Medulla oblongata (tissue), 1 donor: ENCODE results near the gene SFXN2.
A peak's percentile ranks its signal among the peaks of the same experiment; 100 is the strongest.
"Not testable (repeated sequence)": the region's sequence is repeated elsewhere in the genome, so short reads cannot be mapped to it uniquely, and the experiment has no call there.

Experiments
- DNase-seq: peaks from one replicate; pipeline ENCODE4 v3.0.0-alpha.2; 2015; ENCODE audit errors: extremely low spot score

The SFXN2 gene

GRCh38 chr10:102681696-102682095 lies 32.7 kb upstream of the SFXN2 start:
- DNase-seq, result no peak

GRCh38 chr10:102682416-102682815 lies 32.0 kb upstream of the SFXN2 start:
- no peak for DNase-seq

- DNase-seq, result no peak
Measured at GRCh38 chr10:102682981-102683380, 31.5 kb upstream of the SFXN2 start.

GRCh38 chr10:102683736-102684135 lies 30.7 kb upstream of the SFXN2 start:
- no peak for DNase-seq

GRCh38 chr10:102691285-102692066 lies 23.0 kb upstream of the SFXN2 start:
- no peak for DNase-seq

- not testable (repeated sequence) for DNase-seq
Measured at GRCh38 chr10:102695401-102695800, 19.0 kb upstream of the SFXN2 start.

GRCh38 chr10:102696736-102697135 lies 17.7 kb upstream of the SFXN2 start:
- no peak for DNase-seq

- no peak for DNase-seq
Measured at GRCh38 chr10:102698894-102699293, 15.5 kb upstream of the SFXN2 start.

GRCh38 chr10:102701272-102701671 lies 13.2 kb upstream of the SFXN2 start:
- no peak for DNase-seq

GRCh38 chr10:102701796-102702195 lies 12.6 kb upstream of the SFXN2 start:
- no peak for DNase-seq

- no peak for DNase-seq
Measured at GRCh38 chr10:102702742-102703141, 11.7 kb upstream of the SFXN2 start.

GRCh38 chr10:102704915-102705314 lies 9.5 kb upstream of the SFXN2 start:
- no peak for DNase-seq

GRCh38 chr10:102705531-102705930 lies 8.9 kb upstream of the SFXN2 start:
- no peak for DNase-seq

- no peak for DNase-seq
Measured at GRCh38 chr10:102710609-102711008, 3.8 kb upstream of the SFXN2 start.

- no peak for DNase-seq
Measured at GRCh38 chr10:102712089-102712488, 2.3 kb upstream of the SFXN2 start.

- DNase-seq, result no peak
Measured at GRCh38 chr10:102712843-102713538, 1.4 kb upstream of the SFXN2 start.

GRCh38 chr10:102713539-102713813 lies 960 bp upstream of the SFXN2 start:
- DNase-seq, result peak; percentile 40

GRCh38 chr10:102713814-102714620 lies 419 bp upstream of the SFXN2 start, which contains the start of gene ARL3:
Gene ARL3 (minus strand): TSS chr10:102714397. CDS start chr10:102714275, 122 bp downstream.
- peak; percentile 99 for DNase-seq

- DNase-seq, result no peak
Measured at GRCh38 chr10:102715880-102716279, 1.4 kb downstream of the SFXN2 start.

- not testable (repeated sequence) for DNase-seq
Measured at GRCh38 chr10:102716900-102717565, 2.6 kb downstream of the SFXN2 start.

- DNase-seq, result peak; percentile 25
Measured at GRCh38 chr10:102718220-102718619, 3.8 kb downstream of the SFXN2 start.

GRCh38 chr10:102720337-102720736 lies 5.9 kb downstream of the SFXN2 start:
- no peak for DNase-seq
